ENCODE data around the gene ADAMTS14.

Gene ADAMTS14

DNA sequence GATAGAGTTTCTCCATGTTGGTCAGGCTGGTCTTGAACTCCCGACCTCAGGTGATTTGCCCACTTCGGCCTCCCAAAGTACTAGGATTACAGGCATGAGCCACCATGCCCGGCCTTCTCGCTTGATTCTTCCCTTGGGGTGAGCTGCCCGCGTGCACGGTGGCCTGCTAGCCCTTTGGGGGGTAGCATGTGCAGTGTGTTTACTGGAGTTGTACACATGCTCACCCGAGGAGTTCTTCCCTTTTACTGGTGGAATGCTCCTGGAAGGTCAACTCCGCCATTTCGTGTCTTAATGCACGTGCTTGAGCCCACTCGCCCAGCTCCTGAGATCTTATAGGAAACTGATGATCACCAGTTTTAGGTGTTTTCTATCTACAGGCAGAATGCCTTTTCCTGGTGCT, 17.0 kb upstream of the ADAMTS14 start:
- TF ChIP-seq, protein P1, sequence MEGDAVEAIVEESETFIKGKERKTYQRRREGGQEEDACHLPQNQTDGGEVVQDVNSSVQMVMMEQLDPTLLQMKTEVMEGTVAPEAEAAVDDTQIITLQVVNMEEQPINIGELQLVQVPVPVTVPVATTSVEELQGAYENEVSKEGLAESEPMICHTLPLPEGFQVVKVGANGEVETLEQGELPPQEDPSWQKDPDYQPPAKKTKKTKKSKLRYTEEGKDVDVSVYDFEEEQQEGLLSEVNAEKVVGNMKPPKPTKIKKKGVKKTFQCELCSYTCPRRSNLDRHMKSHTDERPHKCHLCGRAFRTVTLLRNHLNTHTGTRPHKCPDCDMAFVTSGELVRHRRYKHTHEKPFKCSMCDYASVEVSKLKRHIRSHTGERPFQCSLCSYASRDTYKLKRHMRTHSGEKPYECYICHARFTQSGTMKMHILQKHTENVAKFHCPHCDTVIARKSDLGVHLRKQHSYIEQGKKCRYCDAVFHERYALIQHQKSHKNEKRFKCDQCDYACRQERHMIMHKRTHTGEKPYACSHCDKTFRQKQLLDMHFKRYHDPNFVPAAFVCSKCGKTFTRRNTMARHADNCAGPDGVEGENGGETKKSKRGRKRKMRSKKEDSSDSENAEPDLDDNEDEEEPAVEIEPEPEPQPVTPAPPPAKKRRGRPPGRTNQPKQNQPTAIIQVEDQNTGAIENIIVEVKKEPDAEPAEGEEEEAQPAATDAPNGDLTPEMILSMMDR (IDR thresholded peaks at IDR 0.05; ENCODE audit: extremely low read depth, missing control alignments): no peak
- DNase-seq (ENCODE audit: low spot score): no peak

DNA sequence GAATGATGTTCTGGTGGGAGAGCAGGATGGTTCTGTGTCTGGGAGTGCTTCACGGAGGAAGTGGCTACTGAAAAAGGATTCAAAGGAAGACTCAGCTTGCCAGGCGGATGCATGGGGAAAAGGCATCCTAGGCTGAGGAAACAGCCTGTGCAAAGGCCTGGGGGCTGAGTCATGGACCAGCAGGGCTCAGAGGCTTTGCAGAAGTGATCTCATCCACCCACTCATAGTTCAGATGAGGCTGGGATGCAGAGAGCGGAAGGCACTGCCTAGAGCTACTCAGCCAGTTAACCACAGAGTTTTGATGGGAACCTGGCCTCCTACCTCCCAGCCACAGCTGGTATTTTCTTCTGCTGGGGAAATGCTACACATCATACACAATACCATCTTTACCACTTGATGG, 15.8 kb upstream of the ADAMTS14 start:
- TF ChIP-seq, protein P1 (IDR thresholded peaks at IDR 0.05; ENCODE audit: extremely low read depth, missing control alignments): no peak
- peak; percentile 75 for DNase-seq (ENCODE audit: low spot score)

DNA sequence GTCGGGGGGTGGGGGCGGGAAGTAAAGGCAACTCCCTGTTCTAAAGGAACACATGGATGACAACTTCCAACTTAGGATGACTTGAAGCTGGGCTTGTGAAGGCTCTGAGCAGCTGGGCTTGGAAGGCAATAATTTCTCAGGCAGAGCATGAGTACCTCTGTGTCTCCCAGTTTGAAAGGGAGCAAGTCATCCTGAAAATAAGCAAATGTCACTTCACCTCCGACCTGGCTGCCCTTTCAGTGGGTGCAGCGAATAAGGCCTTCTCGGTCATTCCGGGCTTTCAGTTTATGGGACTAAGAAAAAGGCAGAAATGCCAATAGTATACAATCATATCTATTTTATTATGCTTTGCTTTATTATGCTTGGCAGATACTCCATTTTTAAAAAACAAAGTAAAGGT, 15.3 kb upstream of the ADAMTS14 start:
- TF ChIP-seq, protein P1 (IDR thresholded peaks at IDR 0.05; ENCODE audit: extremely low read depth, missing control alignments): no peak

DNA sequence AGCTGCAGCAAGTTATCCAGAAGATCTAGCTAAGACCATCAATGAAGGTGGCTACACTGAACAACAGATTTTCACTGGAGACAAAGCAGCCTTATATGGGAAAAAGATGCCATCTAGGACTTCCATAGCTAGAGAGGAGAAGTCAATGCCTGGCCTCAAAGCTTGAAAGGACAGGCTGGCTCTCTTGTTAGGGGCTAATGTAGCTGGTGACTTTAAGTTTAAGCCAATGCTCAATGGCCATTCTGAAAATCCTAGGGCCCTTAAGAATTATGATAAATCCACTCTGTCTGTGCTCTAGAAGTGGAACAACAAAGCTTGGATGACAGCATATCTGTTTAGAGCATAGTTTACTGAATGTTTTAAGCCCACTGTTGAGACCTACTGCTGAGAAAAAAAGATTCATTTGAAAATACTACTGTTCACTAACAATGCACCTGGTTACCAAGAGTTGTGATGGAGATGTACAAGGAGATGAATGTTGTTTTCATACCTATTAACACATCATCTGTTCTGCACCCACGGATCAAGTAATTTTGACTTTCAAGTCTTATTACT, 13.6 kb upstream of the ADAMTS14 start:
- TF ChIP-seq, protein P1 (IDR thresholded peaks at IDR 0.05; ENCODE audit: extremely low read depth, missing control alignments): no peak
- no peak for DNase-seq (ENCODE audit: low spot score)

More for the DNA sequence above, 15.3 kb upstream of the ADAMTS14 start:
- DNase-seq (ENCODE audit: low spot score): no peak

DNA sequence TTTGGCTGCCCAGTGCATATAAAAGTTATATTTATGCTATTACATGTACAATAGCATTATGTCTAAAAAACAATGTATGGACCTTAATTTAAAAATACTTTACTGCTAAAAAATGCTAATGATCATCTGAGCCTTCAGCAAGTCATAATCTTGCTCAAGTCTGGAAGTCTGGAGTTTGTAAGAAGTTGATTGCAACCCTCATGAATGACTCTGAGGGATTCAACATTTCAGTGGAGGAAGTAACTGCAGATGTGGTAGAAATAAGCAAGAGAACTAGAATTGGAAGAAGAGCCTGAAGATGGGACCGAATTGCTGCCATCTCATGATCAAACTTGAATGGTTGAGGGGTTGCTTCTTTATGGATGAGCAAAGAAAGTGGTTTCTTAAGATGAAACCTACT, 13.0 kb upstream of the ADAMTS14 start:
- TF ChIP-seq, protein P1 (IDR thresholded peaks at IDR 0.05; ENCODE audit: extremely low read depth, missing control alignments): no peak
- no peak for DNase-seq (ENCODE audit: low spot score)

DNA sequence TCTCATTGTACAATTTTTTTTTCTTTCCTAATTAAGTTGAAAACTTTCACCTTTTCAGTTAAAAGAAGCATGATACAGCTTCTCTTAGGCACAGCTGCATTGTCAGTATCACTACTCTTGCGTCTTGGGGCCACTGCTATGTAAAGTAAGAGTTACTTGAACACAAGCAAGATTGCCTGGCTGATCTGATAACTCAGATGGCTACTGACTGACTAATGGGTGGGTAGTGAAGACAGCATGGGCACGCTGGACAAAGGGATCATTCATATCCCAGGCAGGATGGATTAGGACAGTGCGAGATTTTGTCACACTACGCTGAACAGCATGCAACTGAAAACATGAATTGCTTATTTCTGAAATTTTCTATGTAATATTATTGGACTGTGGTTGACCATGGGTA, 11.6 kb upstream of the ADAMTS14 start:
- TF ChIP-seq, protein P1 (IDR thresholded peaks at IDR 0.05; ENCODE audit: extremely low read depth, missing control alignments): no peak

DNA sequence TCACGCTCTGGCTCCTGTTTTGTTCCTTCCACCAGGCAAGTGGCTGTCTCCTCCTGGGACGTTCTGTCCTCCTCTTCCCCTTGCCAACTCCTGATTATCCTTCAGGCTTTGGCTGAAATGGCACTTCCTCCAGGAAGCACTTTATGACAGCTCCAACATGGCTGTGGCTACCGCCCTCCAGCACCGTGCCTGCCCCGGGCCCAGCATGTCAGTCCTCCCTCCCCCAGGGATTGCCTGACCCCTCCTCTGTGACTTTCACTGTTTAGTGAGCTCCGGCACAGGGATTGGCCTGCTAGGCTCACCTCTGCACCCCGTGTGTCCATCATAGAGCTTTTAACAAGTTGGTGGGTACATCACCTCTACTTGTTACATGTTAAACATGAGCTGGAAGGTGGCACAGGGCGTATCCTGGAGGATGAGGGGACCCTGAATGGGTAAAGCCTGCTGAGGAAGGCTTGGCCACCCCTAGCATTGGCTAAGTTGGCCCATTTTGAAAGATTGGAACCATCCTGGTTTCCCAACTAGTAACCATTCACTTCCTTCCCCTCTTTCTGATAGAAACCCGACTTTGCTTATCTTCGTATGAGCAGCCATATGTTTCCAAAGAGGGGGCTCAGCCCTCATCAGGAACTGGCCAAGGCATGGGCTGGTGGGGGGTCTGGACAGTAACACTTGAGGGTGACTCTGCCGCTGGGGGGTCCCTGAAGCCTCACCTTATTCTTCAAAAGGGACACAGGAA, 10.5 kb upstream of the ADAMTS14 start:
- no peak for DNase-seq (ENCODE audit: low spot score)
- TF ChIP-seq, protein P1 (IDR thresholded peaks at IDR 0.05; ENCODE audit: extremely low read depth, missing control alignments): no peak

More for the DNA sequence above, 11.6 kb upstream of the ADAMTS14 start:
- no peak for DNase-seq (ENCODE audit: low spot score)
